Stimulated activated CD8-positive, alpha-beta memory T cell treated with anti-CD3 and anti-CD28 coated beads, Interleukin-4, amount 100 ng/mL, for 24 hours (primary cell): ENCODE measurements around the gene SOS2.
A peak's percentile ranks its signal among the peaks of the same experiment; 100 is the strongest.
"Not testable (repeated sequence)": the region's sequence is repeated elsewhere in the genome, so short reads cannot be mapped to it uniquely, and the experiment has no call there.

Experiments used
- DNase-seq: peaks from one replicate; pipeline ENCODE4 v3.0.0-alpha.2; 2020; ENCODE audit warnings: low read depth

SOS2 gene

GRCh38 chr14:50085570-50086320 is 145.6 kb downstream of the SOS2 start:
- no peak for DNase-seq

GRCh38 chr14:50084666-50085065 is 146.7 kb downstream of the SOS2 start:
- DNase-seq: no peak

- peak; percentile 51 for DNase-seq
Observed at GRCh38 chr14:50083467-50084337, 147.7 kb downstream of the SOS2 start.

GRCh38 chr14:50082784-50083466 is 148.5 kb downstream of the SOS2 start:
- DNase-seq: peak; percentile 74

GRCh38 chr14:50082308-50082742 is 149.1 kb downstream of the SOS2 start:
- peak; percentile 47 for DNase-seq

GRCh38 chr14:50079103-50079502 is 152.3 kb downstream of the SOS2 start:
- not testable (repeated sequence) for DNase-seq

GRCh38 chr14:50073663-50074062 is 157.7 kb downstream of the SOS2 start:
- not testable (repeated sequence) for DNase-seq

- DNase-seq: no peak
Observed at GRCh38 chr14:50072395-50072794, 159.0 kb downstream of the SOS2 start.

- DNase-seq: no peak
Observed at GRCh38 chr14:50070840-50071548, 160.4 kb downstream of the SOS2 start.

GRCh38 chr14:50070230-50070629 is 161.1 kb downstream of the SOS2 start:
- no peak for DNase-seq

- DNase-seq: no peak
Observed at GRCh38 chr14:50069325-50069724, 162.1 kb downstream of the SOS2 start.

GRCh38 chr14:50068496-50068895 is 162.9 kb downstream of the SOS2 start:
- no peak for DNase-seq

- no peak for DNase-seq
Observed at GRCh38 chr14:50067723-50068495, 163.5 kb downstream of the SOS2 start.
